ENCODE results near the gene SENP7.
A peak's percentile ranks its signal among the peaks of the same experiment; 100 is the strongest.

The SENP7 gene

GRCh38 chr3:101383156-101383575, 129.8 kb downstream of the SENP7 start:
- no peak overlapping the region for H3K27ac ChIP-seq
- H3K27me3 ChIP-seq (ENCODE audit: insufficient read depth, low read depth, severe bottlenecking): no peaks in the 10 kb centered on the region
- H3K4me3 ChIP-seq (ENCODE audit: low read depth, low read length): no peak overlapping the region
- no peaks in the 10 kb centered on the region for H3K36me3 ChIP-seq
- no peak for TF ChIP-seq CTCF (IDR thresholded peaks at IDR 0.05; ENCODE audit: low read depth, low read length)
- no peaks in the 10 kb centered on the region for H3K9me3 ChIP-seq (ENCODE audit: severe bottlenecking)
- DNase-seq: no peak

GRCh38 chr3:101381809-101382208, 131.2 kb downstream of the SENP7 start:
- no peaks in the 10 kb centered on the region for H3K9me3 ChIP-seq (ENCODE audit: severe bottlenecking)
- TF ChIP-seq CTCF (IDR thresholded peaks at IDR 0.05; ENCODE audit: low read depth, low read length): 0 out of 2 replicates have a peak, but pooled peaks have one; percentile 11
- no peak overlapping the region for H3K4me3 ChIP-seq (ENCODE audit: low read depth, low read length)
- H3K27ac ChIP-seq: no peak overlapping the region
- H3K27me3 ChIP-seq (ENCODE audit: insufficient read depth, low read depth, severe bottlenecking): no peaks in the 10 kb centered on the region
- no peaks in the 10 kb centered on the region for H3K36me3 ChIP-seq
- DNase-seq: no peak

- DNase-seq: no peak
- H3K36me3 ChIP-seq: no peaks in the 10 kb centered on the region
- no peaks in the 10 kb centered on the region for H3K9me3 ChIP-seq (ENCODE audit: severe bottlenecking)
- H3K4me3 ChIP-seq (ENCODE audit: low read depth, low read length): no peak overlapping the region
- TF ChIP-seq CTCF (IDR thresholded peaks at IDR 0.05; ENCODE audit: low read depth, low read length): no peak
- H3K27ac ChIP-seq: no peak overlapping the region
- no peaks in the 10 kb centered on the region for H3K27me3 ChIP-seq (ENCODE audit: insufficient read depth, low read depth, severe bottlenecking)
Measured at GRCh38 chr3:101379658-101380376, 133.2 kb downstream of the SENP7 start.

GRCh38 chr3:101377796-101378195, 135.2 kb downstream of the SENP7 start:
- no peak for DNase-seq
- no peak overlapping the region for H3K4me3 ChIP-seq (ENCODE audit: low read depth, low read length)
- no peaks in the 10 kb centered on the region for H3K36me3 ChIP-seq
- H3K27ac ChIP-seq: no peak overlapping the region
- no peak for TF ChIP-seq CTCF (IDR thresholded peaks at IDR 0.05; ENCODE audit: low read depth, low read length)
- no peaks in the 10 kb centered on the region for H3K9me3 ChIP-seq (ENCODE audit: severe bottlenecking)
- H3K27me3 ChIP-seq (ENCODE audit: insufficient read depth, low read depth, severe bottlenecking): no peaks in the 10 kb centered on the region

GRCh38 chr3:101377209-101377608, 135.8 kb downstream of the SENP7 start:
- no peak for DNase-seq
- Histone ChIP-seq H3K9me3 (ENCODE audit: severe bottlenecking) (no peaks in the 10 kb centered on the region), H3K27me3 (ENCODE audit: insufficient read depth, low read depth, severe bottlenecking) (no peaks in the 10 kb centered on the region), H3K27ac (no peak overlapping the region), H3K36me3 (no peaks in the 10 kb centered on the region), H3K4me3 (ENCODE audit: low read depth, low read length) (no peak overlapping the region)
- no peak for TF ChIP-seq CTCF (IDR thresholded peaks at IDR 0.05; ENCODE audit: low read depth, low read length)

- no peaks in the 10 kb centered on the region for H3K27me3 ChIP-seq (ENCODE audit: insufficient read depth, low read depth, severe bottlenecking)
- no peak overlapping the region for H3K27ac ChIP-seq
- no peak for TF ChIP-seq CTCF (IDR thresholded peaks at IDR 0.05; ENCODE audit: low read depth, low read length)
- H3K36me3 ChIP-seq: no peaks in the 10 kb centered on the region; the same call in 1 of the 2 replicates
- no peaks in the 10 kb centered on the region for H3K9me3 ChIP-seq (ENCODE audit: severe bottlenecking)
- no peak overlapping the region for H3K4me3 ChIP-seq (ENCODE audit: low read depth, low read length)
- no peak for DNase-seq
Measured at GRCh38 chr3:101375586-101375985, 137.4 kb downstream of the SENP7 start.

All from WERI-Rb-1 (cell line).